HG02798 (cell line): Measurements from ENCODE around the gene RUFY4.

ENCODE experiments used
- ATAC-seq: cut with Tn5 transposase; IDR thresholded peaks from one replicate; pipeline ENCODE4 v1.9.1; 2021; ENCODE audit warnings: mild to moderate bottlenecking; ENCODE audit not compliant: unreplicated experiment, poor library complexity

Gene RUFY4

DNA sequence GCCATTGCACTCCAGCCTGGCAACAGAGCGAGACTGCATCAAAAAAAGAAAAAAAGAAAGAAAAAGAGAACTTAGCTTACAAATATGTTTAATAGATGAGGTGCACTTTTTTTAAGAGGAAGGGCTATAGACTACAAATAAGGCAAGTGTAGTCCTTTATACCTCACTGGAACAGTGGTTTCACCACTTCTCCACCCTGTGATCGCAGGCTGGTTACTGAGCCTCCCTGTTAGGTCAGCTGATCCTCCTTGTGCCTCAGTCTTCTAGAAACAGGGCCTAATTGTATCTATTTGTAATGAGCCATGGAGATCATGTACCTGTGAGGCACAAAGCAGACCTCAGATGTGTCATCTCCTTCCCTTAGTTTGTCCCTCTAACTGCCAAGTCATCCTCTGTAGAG lies 61.3 kb downstream of the RUFY4 start:
- no peak for ATAC-seq

DNA sequence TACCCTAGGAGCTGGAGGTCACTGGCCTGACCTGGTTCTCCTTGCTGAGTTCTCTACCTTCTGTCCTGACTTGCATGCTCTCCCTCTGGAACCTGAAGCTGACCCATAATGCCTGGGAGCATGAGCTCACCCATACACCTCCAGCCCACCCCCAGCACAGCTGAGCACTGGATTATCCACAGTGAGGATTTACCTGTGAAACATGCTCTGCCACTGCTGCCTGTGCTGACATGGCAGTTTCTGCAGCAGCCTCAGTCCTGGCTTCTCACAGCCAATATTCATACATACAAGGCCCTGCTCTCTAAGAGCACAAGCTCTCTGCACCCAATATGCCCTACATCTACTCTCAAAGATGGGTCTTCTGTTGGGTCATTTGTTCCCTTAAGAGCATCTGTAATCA lies 61.8 kb downstream of the RUFY4 start:
- no peak for ATAC-seq

DNA sequence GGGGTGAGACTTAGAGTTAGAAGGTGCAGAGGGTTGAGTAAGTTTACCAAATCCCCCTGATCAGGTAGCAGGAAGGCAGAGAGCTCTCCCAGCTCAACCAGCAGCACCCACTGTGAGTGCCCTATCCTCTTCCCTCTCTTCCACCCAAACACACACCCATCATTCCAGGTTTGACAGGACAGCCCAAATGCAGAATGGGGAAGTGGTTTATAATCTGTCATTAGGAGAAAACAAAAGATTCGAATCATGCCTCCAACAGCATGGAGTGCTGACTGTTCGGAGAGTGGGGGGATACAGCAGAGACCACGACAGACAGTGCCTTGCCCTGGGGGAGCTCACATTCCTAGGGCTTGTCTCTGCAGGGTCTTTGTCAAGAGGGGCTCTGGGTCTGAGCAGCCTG lies 68.5 kb downstream of the RUFY4 start:
- ATAC-seq: no peak

DNA sequence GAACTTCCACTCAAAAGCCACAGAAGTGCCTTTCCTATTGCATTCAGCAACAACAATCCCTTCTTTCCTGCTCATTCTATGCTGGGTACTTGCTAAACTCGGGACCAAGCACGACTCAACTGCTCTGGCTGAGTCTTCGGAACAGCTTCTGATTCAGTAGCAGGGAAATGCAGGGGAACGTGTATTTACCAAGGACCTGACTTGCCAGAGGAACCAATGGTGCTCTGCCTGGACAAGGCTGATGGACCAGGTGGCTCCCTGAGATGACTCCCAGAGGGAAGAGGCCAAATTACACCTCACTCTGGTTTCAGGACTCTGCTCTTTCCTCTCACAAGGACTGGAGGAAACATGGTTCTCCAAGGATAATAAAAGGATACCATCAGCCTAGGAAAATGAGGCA lies 69.0 kb downstream of the RUFY4 start:
- no peak for ATAC-seq
